Measurements from ENCODE around the gene E2F6.

DNA sequence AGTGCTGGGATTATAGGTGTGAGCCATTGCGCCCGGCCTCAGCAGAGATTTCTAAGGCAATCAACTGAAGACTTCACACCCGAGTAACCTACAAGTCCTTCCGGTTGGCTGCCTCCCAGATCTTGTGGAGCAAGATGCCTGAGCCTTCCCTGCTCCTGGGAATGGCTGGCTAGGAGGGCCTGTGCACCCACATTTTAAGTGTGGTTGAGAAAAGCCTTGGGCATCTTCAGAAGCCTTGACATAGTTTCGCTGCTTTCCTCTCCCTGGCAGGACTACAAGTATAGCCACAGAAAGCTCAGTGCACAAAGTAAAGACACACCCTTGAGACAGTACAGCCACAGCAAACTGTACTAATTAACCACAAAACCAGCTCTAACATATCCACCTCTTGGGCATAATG lies 35.2 kb downstream of the E2F6 start:
- TF ChIP-seq ESRRA (IDR thresholded peaks at IDR 0.05; ENCODE audit: low read length) (no peak), CTCF (IDR thresholded peaks at IDR 0.05 in 2 of 3, conservative IDR thresholded peaks at IDR 0.05 in 1 of 3; ENCODE audit: control insufficient read depth in 2 of 3, extremely low read depth in 1 of 3, insufficient read depth in 1 of 3, low read depth in 3 of 3, low read length in 3 of 3) (no peak), HDAC2 (IDR thresholded peaks at IDR 0.05) (no peak), MXI1 (IDR thresholded peaks at IDR 0.05; ENCODE audit: low read depth, low read length) (no peak)
- TF ChIP-seq, protein P1, sequence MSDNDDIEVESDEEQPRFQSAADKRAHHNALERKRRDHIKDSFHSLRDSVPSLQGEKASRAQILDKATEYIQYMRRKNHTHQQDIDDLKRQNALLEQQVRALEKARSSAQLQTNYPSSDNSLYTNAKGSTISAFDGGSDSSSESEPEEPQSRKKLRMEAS (IDR thresholded peaks at IDR 0.05; ENCODE audit: low read depth, low read length) = no peak
- TF ChIP-seq, protein P2, sequence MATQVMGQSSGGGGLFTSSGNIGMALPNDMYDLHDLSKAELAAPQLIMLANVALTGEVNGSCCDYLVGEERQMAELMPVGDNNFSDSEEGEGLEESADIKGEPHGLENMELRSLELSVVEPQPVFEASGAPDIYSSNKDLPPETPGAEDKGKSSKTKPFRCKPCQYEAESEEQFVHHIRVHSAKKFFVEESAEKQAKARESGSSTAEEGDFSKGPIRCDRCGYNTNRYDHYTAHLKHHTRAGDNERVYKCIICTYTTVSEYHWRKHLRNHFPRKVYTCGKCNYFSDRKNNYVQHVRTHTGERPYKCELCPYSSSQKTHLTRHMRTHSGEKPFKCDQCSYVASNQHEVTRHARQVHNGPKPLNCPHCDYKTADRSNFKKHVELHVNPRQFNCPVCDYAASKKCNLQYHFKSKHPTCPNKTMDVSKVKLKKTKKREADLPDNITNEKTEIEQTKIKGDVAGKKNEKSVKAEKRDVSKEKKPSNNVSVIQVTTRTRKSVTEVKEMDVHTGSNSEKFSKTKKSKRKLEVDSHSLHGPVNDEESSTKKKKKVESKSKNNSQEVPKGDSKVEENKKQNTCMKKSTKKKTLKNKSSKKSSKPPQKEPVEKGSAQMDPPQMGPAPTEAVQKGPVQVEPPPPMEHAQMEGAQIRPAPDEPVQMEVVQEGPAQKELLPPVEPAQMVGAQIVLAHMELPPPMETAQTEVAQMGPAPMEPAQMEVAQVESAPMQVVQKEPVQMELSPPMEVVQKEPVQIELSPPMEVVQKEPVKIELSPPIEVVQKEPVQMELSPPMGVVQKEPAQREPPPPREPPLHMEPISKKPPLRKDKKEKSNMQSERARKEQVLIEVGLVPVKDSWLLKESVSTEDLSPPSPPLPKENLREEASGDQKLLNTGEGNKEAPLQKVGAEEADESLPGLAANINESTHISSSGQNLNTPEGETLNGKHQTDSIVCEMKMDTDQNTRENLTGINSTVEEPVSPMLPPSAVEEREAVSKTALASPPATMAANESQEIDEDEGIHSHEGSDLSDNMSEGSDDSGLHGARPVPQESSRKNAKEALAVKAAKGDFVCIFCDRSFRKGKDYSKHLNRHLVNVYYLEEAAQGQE (IDR thresholded peaks at IDR 0.05; ENCODE audit: low read depth, low read length) = no peak
